ENCODE data around the gene GPR132. TPM values are rescaled to one million over a fixed set of nuclear protein-coding genes. Genes with fewer than 3 reads are reported as not detected.

The GPR132 gene
- total RNA-seq, 1 experiment from 2014 or later: 0.20 TPM

- Histone ChIP-seq H3K4me1 (ENCODE audit: insufficient read depth, low read length) (no peaks in the 10 kb centered on the region), H3K4ac (ENCODE audit: low read depth, low read length) (no peak overlapping the region), H4K8ac (replicated peaks; ENCODE audit: insufficient read length, low read depth, low read length) (no peak overlapping the region), H2BK20ac (ENCODE audit: low read depth, low read length, poor library complexity, severe bottlenecking) (no peak overlapping the region), H3K18ac (ENCODE audit: insufficient read length, low read depth, low read length) (no peak overlapping the region), H3K27ac (ENCODE audit: insufficient read length, low read depth, low read length) (no peak overlapping the region), H3K23ac (ENCODE audit: insufficient read length, low read depth, low read length) (no peak overlapping the region), H4K20me1 (ENCODE audit: control insufficient read depth, insufficient read depth, insufficient read length) (no peaks in the 10 kb centered on the region), H2BK120ac (ENCODE audit: low read depth, low read length, poor library complexity, severe bottlenecking) (no peak overlapping the region), H2AK5ac (ENCODE audit: insufficient read length, low read length) (no peak overlapping the region), H3K79me1 (ENCODE audit: insufficient read depth, low read depth, low read length, poor library complexity, severe bottlenecking) (no peaks in the 10 kb centered on the region), H3K4me2 (ENCODE audit: insufficient read depth, insufficient read length, low read length) (peak overlapping the region; percentile 56), H4K5ac (ENCODE audit: insufficient read length, low read depth, low read length) (no peak overlapping the region), H3K9me3 (ENCODE audit: control insufficient read depth, low read depth, low read length) (no peaks in the 10 kb centered on the region), H2BK15ac (ENCODE audit: low read depth, low read length) (no peak overlapping the region), H2AFZ (ENCODE audit: low read length) (no peak overlapping the region), H3K14ac (ENCODE audit: insufficient read depth, low read length) (no peak overlapping the region), H3T11ph (ENCODE audit: low read length) (no peak overlapping the region), H2BK5ac (ENCODE audit: insufficient read length, low read length) (no peak overlapping the region), H3K23me2 (ENCODE audit: insufficient read length, low read depth, low read length, poor library complexity, severe bottlenecking) (no peaks in the 10 kb centered on the region), H4K91ac (ENCODE audit: insufficient read length, low read depth, low read length) (no peak overlapping the region), H3K56ac (ENCODE audit: insufficient read length, low read depth, low read length) (no peak overlapping the region), H2BK12ac (ENCODE audit: insufficient read length, low read depth, low read length) (no peak overlapping the region), H3K9ac (ENCODE audit: extremely low read depth, insufficient read length, low read length) (no peak overlapping the region), H3K27me3 (ENCODE audit: insufficient read depth, low read length) (peaks cover 8% of the 10 kb centered on the region), H3K79me2 (ENCODE audit: insufficient read depth, low read length) (no peaks in the 10 kb centered on the region)
- Mint-ChIP-seq H3K4me3 (peak overlapping the region in 1 of 2 experiments; percentile 60; a peak in 3 of 5 replicates), H3K27ac (no peak overlapping the region), H3K36me3 (ENCODE audit: insufficient read depth in 1 of 3, low read depth in 3 of 3) (no peaks in the 10 kb centered on the region; a peak in 1 of 7 replicates), H3K4me1 (peaks cover 23 to 36% of the 10 kb centered on the region in 2 experiments), H3K9me3 (no peaks in the 10 kb centered on the region), H3K27me3 (ENCODE audit: low read depth) (peaks cover 11% of the 10 kb centered on the region)
- no peak for DNase-seq
- no peak for TF ChIP-seq CTCF (conservative IDR thresholded peaks at IDR 0.05)
- WGBS (ENCODE audit: extremely low coverage, insufficient read length, low lambda C conversion rate): no CpG with 5 or more reads among the region's 15 CpGs
These were observed 9.9 kb downstream of the GPR132 start for GRCh38 chr14:105055334-105055733.

Measured in H9 (cell line).